Mesothelial cell of epicardium (in vitro differentiated cells): ENCODE measurements around the gene EPO. TPM values are rescaled to one million over a fixed set of nuclear protein-coding genes. Genes with fewer than 3 reads are reported as not detected.
"Not testable (repeated sequence)": the region's sequence is repeated elsewhere in the genome, so short reads cannot be mapped to it uniquely, and the experiment has no call there.

Experiments
- DNase-seq, 2 experiments: peaks; one replicate each; pipeline ENCODE4 v3.0.0; 2021; ENCODE audit warnings: low spot score in 2 of 2; ENCODE audit not compliant: unreplicated experiment in 2 of 2
- H3K27ac Mint-ChIP-seq: 2 replicates; pipeline ENCODE4 v1.8.0; 2021; ENCODE audit warnings: mixed read lengths
- H3K27me3 Mint-ChIP-seq: 2 replicates; pipeline ENCODE4 v1.8.0; 2021; ENCODE audit warnings: low read depth, mixed read lengths
- H3K36me3 Mint-ChIP-seq: 2 replicates; pipeline ENCODE4 v1.8.0; 2021; ENCODE audit warnings: mixed read lengths
- H3K4me1 Mint-ChIP-seq: 2 replicates; pipeline ENCODE4 v1.8.0; 2021; ENCODE audit warnings: mixed read lengths
- H3K4me3 Mint-ChIP-seq: 2 replicates; pipeline ENCODE4 v1.8.0; 2021; ENCODE audit warnings: mild to moderate bottlenecking, moderate library complexity, mixed read lengths
- H3K9me3 Mint-ChIP-seq: 2 replicates; pipeline ENCODE4 v1.8.0; 2021; ENCODE audit warnings: mixed read lengths
- total RNA-seq: library from RNA; stranded (reverse); gene quantifications from 3 replicates; pipeline ENCODE4 v1.2.1, GENCODE V29; 2021
- TF ChIP-seq, protein P1 (sequence below): fragments of 200-600 bp; sonication (generic); IDR thresholded peaks from one replicate; pipeline ENCODE4 v1.5.0; 2021; ENCODE audit warnings: antibody characterized with exemption; ENCODE audit not compliant: unreplicated experiment

Gene EPO
- total RNA-seq, 1 donor from 2014 or later, result 0.27 TPM

DNA sequence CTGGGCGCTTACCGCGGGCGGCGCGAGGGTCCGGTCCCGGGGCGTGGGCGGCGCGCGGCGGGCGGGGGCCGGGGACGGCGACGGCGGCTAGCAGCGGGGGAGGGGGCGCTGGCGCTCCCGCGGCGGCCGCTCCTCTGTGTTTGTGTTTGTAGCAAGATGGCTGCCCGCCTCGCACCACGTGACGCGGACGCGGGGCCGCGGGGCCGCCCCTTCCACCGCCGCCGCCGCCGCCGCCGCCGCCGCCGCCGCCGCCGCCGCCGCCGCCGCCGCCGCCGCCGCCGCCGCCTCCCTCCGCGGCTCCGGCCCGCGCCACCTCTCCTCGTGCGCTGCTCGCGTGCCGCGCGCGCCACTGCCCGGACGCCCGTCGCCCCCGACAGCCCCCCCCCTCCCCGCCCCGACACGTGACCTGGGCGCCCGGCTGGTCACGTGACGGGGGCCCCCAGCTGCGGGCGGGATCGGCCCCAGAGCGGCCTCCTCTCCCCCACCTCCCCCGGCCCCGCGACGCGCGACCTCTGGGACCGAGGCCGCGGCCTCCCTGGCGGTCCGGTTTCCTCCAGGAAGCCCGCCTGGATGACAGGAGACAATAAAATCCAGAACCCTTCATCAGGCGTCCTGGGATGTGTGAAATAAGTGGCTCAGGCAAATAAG, 26.0 kb upstream of the EPO start, which contains the start of gene GIGYF1:
TSS of gene GIGYF1 (minus strand) at position 153 of the 648 bp plus-strand sequence. CDS start 6,012 bp downstream, outside the sequence.
- H3K27me3 Mint-ChIP-seq, result peaks cover 3% of the 10 kb centered on the region
- peak within 1 kb of the TSS; percentile 96 for H3K4me3 Mint-ChIP-seq
- H3K27ac Mint-ChIP-seq, result peak within 1 kb of the TSS; percentile 97
- no peaks in the 10 kb centered on the region for H3K36me3 Mint-ChIP-seq
- no peaks in the 10 kb centered on the region for H3K9me3 Mint-ChIP-seq
- DNase-seq, result peak; percentile 75 to 76
- H3K4me1 Mint-ChIP-seq, result peaks cover 20% of the 10 kb centered on the region
- TF ChIP-seq, protein P1, sequence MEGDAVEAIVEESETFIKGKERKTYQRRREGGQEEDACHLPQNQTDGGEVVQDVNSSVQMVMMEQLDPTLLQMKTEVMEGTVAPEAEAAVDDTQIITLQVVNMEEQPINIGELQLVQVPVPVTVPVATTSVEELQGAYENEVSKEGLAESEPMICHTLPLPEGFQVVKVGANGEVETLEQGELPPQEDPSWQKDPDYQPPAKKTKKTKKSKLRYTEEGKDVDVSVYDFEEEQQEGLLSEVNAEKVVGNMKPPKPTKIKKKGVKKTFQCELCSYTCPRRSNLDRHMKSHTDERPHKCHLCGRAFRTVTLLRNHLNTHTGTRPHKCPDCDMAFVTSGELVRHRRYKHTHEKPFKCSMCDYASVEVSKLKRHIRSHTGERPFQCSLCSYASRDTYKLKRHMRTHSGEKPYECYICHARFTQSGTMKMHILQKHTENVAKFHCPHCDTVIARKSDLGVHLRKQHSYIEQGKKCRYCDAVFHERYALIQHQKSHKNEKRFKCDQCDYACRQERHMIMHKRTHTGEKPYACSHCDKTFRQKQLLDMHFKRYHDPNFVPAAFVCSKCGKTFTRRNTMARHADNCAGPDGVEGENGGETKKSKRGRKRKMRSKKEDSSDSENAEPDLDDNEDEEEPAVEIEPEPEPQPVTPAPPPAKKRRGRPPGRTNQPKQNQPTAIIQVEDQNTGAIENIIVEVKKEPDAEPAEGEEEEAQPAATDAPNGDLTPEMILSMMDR, result no peak

DNA sequence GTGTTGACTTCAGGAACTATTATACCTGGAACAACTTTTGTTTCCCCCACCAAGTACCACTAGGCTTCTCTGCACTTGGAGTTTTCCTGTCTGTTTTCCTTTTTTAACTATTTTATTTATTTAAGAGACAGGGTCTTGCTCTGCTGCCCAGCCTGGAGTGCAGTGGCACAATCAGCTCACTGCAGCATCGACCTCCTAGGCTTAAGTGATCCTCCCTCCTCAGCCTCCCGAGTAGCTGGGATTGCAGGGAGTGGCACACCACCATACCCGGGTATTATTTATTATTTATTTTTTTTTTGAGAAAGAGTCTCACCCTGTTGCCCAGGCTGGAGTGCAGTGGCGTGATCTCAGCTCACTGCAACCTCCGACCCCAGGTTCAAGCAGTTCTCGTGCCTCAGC, 24.1 kb upstream of the EPO start:
- Mint-ChIP-seq H3K36me3 (no peaks in the 10 kb centered on the region), H3K4me1 (peaks cover 20% of the 10 kb centered on the region), H3K4me3 (peak overlapping the region; percentile 64), H3K27me3 (peaks cover 12% of the 10 kb centered on the region), H3K27ac (no peak overlapping the region), H3K9me3 (no peaks in the 10 kb centered on the region)
- TF ChIP-seq, protein P1, result no peak
- no peak for DNase-seq

DNA sequence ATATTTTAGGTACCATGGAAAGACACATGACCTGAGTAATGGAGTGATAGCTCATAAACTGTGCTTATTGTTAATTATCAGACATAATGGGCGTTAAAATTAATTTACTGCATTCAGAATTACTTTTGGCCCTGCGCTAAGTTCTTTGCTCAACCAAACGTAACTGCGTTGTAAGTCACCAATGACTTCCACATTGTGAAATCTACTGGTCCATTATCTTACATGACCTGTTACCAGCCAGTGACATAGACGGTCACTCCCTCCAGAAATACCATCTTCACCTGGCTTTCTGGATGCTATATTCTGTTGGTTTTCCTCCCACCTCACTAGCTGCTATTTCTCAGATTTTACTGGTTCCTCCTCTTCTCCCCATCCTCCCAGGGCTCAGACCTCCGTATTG, 21.2 kb upstream of the EPO start:
- Mint-ChIP-seq H3K36me3 (no peaks in the 10 kb centered on the region), H3K27ac (no peak overlapping the region), H3K4me3 (no peak overlapping the region), H3K4me1 (no peaks in the 10 kb centered on the region), H3K27me3 (peaks cover 15% of the 10 kb centered on the region), H3K9me3 (no peaks in the 10 kb centered on the region)
- DNase-seq, result no peak
- TF ChIP-seq, protein P1, result no peak

DNA sequence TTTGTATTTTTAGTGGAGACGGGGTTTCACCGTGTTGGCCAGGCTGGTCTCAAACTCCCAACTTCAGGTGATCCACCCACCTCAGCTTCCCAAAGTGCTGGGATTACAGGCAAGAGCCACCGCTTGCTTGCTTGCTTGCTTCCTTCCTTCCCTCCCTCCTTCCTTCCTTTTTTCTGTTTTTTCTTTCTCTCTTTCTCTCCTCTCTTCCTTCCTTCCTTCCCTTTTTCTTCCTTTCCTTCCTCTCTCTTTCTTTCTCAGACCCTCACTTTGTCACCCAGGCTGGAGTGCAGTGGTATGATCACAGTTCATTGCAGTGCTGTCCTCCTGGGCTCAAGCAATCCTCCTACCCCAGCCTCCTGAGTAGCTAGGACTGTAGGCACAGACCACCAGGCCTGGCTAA, 19.2 kb upstream of the EPO start:
- H3K4me1 Mint-ChIP-seq, H3K27ac Mint-ChIP-seq, H3K9me3 Mint-ChIP-seq, DNase-seq, H3K36me3 Mint-ChIP-seq, H3K4me3 Mint-ChIP-seq: not testable (repeated sequence)
- H3K27me3 Mint-ChIP-seq, result peaks cover 15% of the 10 kb centered on the region

DNA sequence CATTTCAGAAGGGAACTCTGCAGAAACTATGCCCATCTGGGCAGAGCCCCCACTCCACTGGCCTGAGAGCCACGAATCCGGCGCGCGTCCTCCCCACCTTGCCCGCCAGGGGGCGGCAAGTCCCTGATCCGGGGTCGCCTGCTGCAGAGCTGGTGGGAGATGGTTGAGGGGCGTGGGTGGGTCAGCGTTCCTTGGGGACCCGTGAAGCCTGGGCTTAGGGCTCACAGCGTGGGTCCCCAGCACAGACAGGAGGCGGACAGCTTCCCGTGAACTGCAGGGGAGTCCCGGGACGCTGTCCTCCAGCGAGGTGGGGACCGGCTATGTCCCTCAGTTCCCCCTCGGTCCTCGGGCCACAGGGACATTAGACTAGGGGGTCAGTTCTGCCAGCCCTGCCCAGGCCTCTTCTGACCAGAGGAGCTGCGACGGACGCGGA, 14.9 kb upstream of the EPO start:
- H3K4me3 Mint-ChIP-seq, result peak overlapping the region; percentile 92

More for the DNA sequence above, 14.9 kb upstream of the EPO start:
- TF ChIP-seq, protein P1, result peak; percentile 98
- Mint-ChIP-seq H3K36me3 (no peaks in the 10 kb centered on the region), H3K27me3 (peaks cover 7% of the 10 kb centered on the region), H3K27ac (peak overlapping the region; percentile 96), H3K9me3 (no peaks in the 10 kb centered on the region), H3K4me1 (peaks cover 12% of the 10 kb centered on the region)
- DNase-seq, result peak; percentile 77 to 95
